ENCODE results near the gene APBA2.
A peak's percentile ranks its signal among the peaks of the same experiment; 100 is the strongest.
"Not testable (repeated sequence)": the region's sequence is repeated elsewhere in the genome, so short reads cannot be mapped to it uniquely, and the experiment has no call there.

Gene APBA2

GRCh38 chr15:28885630-28886430 lies at the start of gene APBA2:
Gene APBA2 (plus strand): TSS chr15:28885974. CDS start chr15:29053885, 167,911 bp downstream.
- DNase-seq: peak; percentile 46

- DNase-seq: not testable (repeated sequence)
Measured at GRCh38 chr15:28840285-28840684, 45.5 kb upstream of the APBA2 start.

GRCh38 chr15:28842210-28842609 lies 43.6 kb upstream of the APBA2 start:
- DNase-seq: not testable (repeated sequence)

GRCh38 chr15:28843520-28843919 lies 42.3 kb upstream of the APBA2 start:
- not testable (repeated sequence) for DNase-seq

- not testable (repeated sequence) for DNase-seq
Measured at GRCh38 chr15:28844147-28844546, 41.6 kb upstream of the APBA2 start.

- not testable (repeated sequence) for DNase-seq
Measured at GRCh38 chr15:28847247-28847646, 38.5 kb upstream of the APBA2 start.

GRCh38 chr15:28847959-28848358 lies 37.8 kb upstream of the APBA2 start:
- not testable (repeated sequence) for DNase-seq

- DNase-seq: not testable (repeated sequence)
Measured at GRCh38 chr15:28848521-28848920, 37.3 kb upstream of the APBA2 start, which contains the start of gene GOLGA6L7. Gene GOLGA6L7 (minus strand): TSS chr15:28848644. CDS start chr15:28848549, 95 bp downstream.

GRCh38 chr15:28849271-28849670 lies 36.5 kb upstream of the APBA2 start:
- DNase-seq: not testable (repeated sequence)

GRCh38 chr15:28849766-28850165 lies 36.0 kb upstream of the APBA2 start:
- not testable (repeated sequence) for DNase-seq

- DNase-seq: not testable (repeated sequence)
Measured at GRCh38 chr15:28853654-28854053, 32.1 kb upstream of the APBA2 start.

GRCh38 chr15:28854578-28854977 lies 31.2 kb upstream of the APBA2 start:
- not testable (repeated sequence) for DNase-seq

- no peak for DNase-seq
Measured at GRCh38 chr15:28861031-28861534, 24.7 kb upstream of the APBA2 start.

- DNase-seq: not testable (repeated sequence)
Measured at GRCh38 chr15:28861589-28862293, 24.0 kb upstream of the APBA2 start.

- DNase-seq: no peak
Measured at GRCh38 chr15:28868744-28869345, 16.9 kb upstream of the APBA2 start.

- DNase-seq: no peak
Measured at GRCh38 chr15:28871168-28871567, 14.6 kb upstream of the APBA2 start.

GRCh38 chr15:28873006-28873405 lies 12.8 kb upstream of the APBA2 start:
- no peak for DNase-seq

GRCh38 chr15:28873585-28874190 lies 12.1 kb upstream of the APBA2 start:
- no peak for DNase-seq

- DNase-seq: no peak
Measured at GRCh38 chr15:28875461-28876000, 10.2 kb upstream of the APBA2 start.

- DNase-seq: no peak
Measured at GRCh38 chr15:28876131-28876844, 9.5 kb upstream of the APBA2 start.

- DNase-seq: no peak
Measured at GRCh38 chr15:28876845-28877185, 9.0 kb upstream of the APBA2 start.

GRCh38 chr15:28878209-28878608 lies 7.6 kb upstream of the APBA2 start:
- DNase-seq: no peak

Measured in fibroblast of skin of right biceps (primary cell).